GM21528 (cell line): Measurements from ENCODE around the gene GSK3A.
"Not testable (repeated sequence)": the region's sequence is repeated elsewhere in the genome, so short reads cannot be mapped to it uniquely, and the experiment has no call there.

Experiments used
- ATAC-seq: cut with Tn5 transposase; IDR thresholded peaks from one replicate; pipeline ENCODE4 v1.9.1; 2021; ENCODE audit warnings: mild to moderate bottlenecking, moderate library complexity; ENCODE audit not compliant: unreplicated experiment, low FRiP score

GSK3A gene

GRCh38 chr19:42269478-42270345 is 27.3 kb upstream of the GSK3A start:
- no peak for ATAC-seq

GRCh38 chr19:42268704-42269477 is 26.5 kb upstream of the GSK3A start, which contains the start of gene CIC:
CIC (plus strand) TSS chr19:42269252; CDS start chr19:42271784, 2,532 bp downstream.
- ATAC-seq = peak; percentile 82

GRCh38 chr19:42268142-42268703 is 25.8 kb upstream of the GSK3A start:
- ATAC-seq = peak; percentile 62

- ATAC-seq = no peak
Observed at GRCh38 chr19:42267644-42268141, 25.3 kb upstream of the GSK3A start.

- not testable (repeated sequence) for ATAC-seq
Observed at GRCh38 chr19:42266928-42267603, 24.7 kb upstream of the GSK3A start.

- ATAC-seq = not testable (repeated sequence)
Observed at GRCh38 chr19:42266105-42266504, 23.7 kb upstream of the GSK3A start.

GRCh38 chr19:42261763-42262162 is 19.4 kb upstream of the GSK3A start:
- ATAC-seq = no peak

- ATAC-seq = not testable (repeated sequence)
Observed at GRCh38 chr19:42257842-42258241, 15.4 kb upstream of the GSK3A start.

- ATAC-seq = no peak
Observed at GRCh38 chr19:42255766-42256745, 13.7 kb upstream of the GSK3A start.

GRCh38 chr19:42254850-42255765 is 12.7 kb upstream of the GSK3A start, which contains the start of gene ERF:
ERF (minus strand) TSS chr19:42255128; CDS start chr19:42254999, 129 bp downstream.
- ATAC-seq = peak; percentile 49

GRCh38 chr19:42254089-42254849 is 11.9 kb upstream of the GSK3A start:
- ATAC-seq = peak; percentile 25

- no peak for ATAC-seq
Observed at GRCh38 chr19:42253245-42254088, 11.1 kb upstream of the GSK3A start.

GRCh38 chr19:42252365-42253244 is 10.2 kb upstream of the GSK3A start:
- ATAC-seq = no peak

GRCh38 chr19:42251572-42252358 is 9.4 kb upstream of the GSK3A start:
- no peak for ATAC-seq
